Activated B cell treated with CpG ODN at 0.5 μM for 24 hours (primary cell): ENCODE measurements around the gene KLF2. TPM values are rescaled to one million over a fixed set of nuclear protein-coding genes. Genes with fewer than 3 reads are reported as not detected.
A peak's percentile ranks its signal among the peaks of the same experiment; 100 is the strongest.

Source experiments
- ATAC-seq: fragments of 200-7000 bp; cut with Tn5 transposase; one replicate; pipeline ENCODE4 v1.10.0; 2021; ENCODE audit warnings: low read depth, mild to moderate bottlenecking, moderate library complexity
- CTCF ChIA-PET: fragments of 350-600 bp; sonication (Branson Sonifier 250); formaldehyde crosslinking; loops from one replicate; lab custom pipeline; 2021; ENCODE audit warnings: antibody characterized with exemption; lab: Charles Lee
- POLR2A ChIA-PET: fragments of 350-600 bp; sonication (Branson Sonifier 250); formaldehyde crosslinking; loops from one replicate; lab custom pipeline; 2021; ENCODE audit warnings: antibody characterized with exemption; lab: Charles Lee
- DNase-seq: peaks from one replicate; pipeline ENCODE4 v3.0.0; 2022
- H3K27ac Mint-ChIP-seq: one replicate; pipeline ENCODE4 v1.8.0; 2020; ENCODE audit warnings: mixed read lengths
- H3K27me3 Mint-ChIP-seq: one replicate; pipeline ENCODE4 v1.8.0; 2021; ENCODE audit warnings: mixed read lengths
- H3K36me3 Mint-ChIP-seq: one replicate; pipeline ENCODE4 v1.8.0; 2021; ENCODE audit warnings: low read depth, mixed read lengths
- H3K4me1 Mint-ChIP-seq: one replicate; pipeline ENCODE4 v1.8.0; 2021; ENCODE audit warnings: mixed read lengths
- H3K4me3 Mint-ChIP-seq: one replicate; pipeline ENCODE4 v1.8.0; 2020; ENCODE audit warnings: mild to moderate bottlenecking, mixed read lengths
- H3K9me3 Mint-ChIP-seq: one replicate; pipeline ENCODE4 v1.8.0; 2020; ENCODE audit warnings: mixed read lengths
- CTCF ChIP-seq: fragments of 200-600 bp; IDR thresholded peaks from one replicate; pipeline ENCODE4 v1.8.0; 2022; ENCODE audit warnings: antibody characterized with exemption, mild to moderate bottlenecking
- intact Hi-C: fragments of 100-400 bp; cut with micrococcal nuclease; formaldehyde crosslinking; loops from one replicate; pipeline ENCODE4 v1.15.1; 2024
- total RNA-seq: library from RNA; stranded (reverse); gene quantifications from 2 replicates; pipeline ENCODE4 v1.2.3, GENCODE V29; 2022

The KLF2 gene
- total RNA-seq, 1 donor from 2014 or later = 87.6 TPM

GRCh38 chr19:16372065-16372915, 47.7 kb downstream of the KLF2 start:
- peaks cover 38% of the 10 kb centered on the region for H3K4me1 Mint-ChIP-seq
- H3K36me3 Mint-ChIP-seq = peaks cover 41% of the 10 kb centered on the region
- DNase-seq (no peak), ATAC-seq (no peak)
- H3K4me3 Mint-ChIP-seq = peak overlapping the region; percentile 78
- intact Hi-C loops = no loop called here
- ChIA-PET POLR2A (interaction anchor here (0.6 to 18.5 kb wide), 23 partner anchors 10 to 812 kb away, joined by 3 to 828 read pairs (median 5); partner anchors contain the start of gene KLF2), CTCF (interaction anchor here (0.6 to 2.9 kb wide), 9 partner anchors 10 to 125 kb away, joined by 3 to 28 read pairs (median 6); partner anchors contain the start of gene KLF2)
- no peaks in the 10 kb centered on the region for H3K9me3 Mint-ChIP-seq
- no peak overlapping the region for H3K27ac Mint-ChIP-seq
- H3K27me3 Mint-ChIP-seq = no peaks in the 10 kb centered on the region
- no peak for TF ChIP-seq CTCF

- Mint-ChIP-seq H3K27me3 (no peaks in the 10 kb centered on the region), H3K4me3 (no peak overlapping the region), H3K36me3 (peaks cover 48% of the 10 kb centered on the region), H3K4me1 (peaks cover 46% of the 10 kb centered on the region), H3K27ac (no peak overlapping the region), H3K9me3 (no peaks in the 10 kb centered on the region)
- POLR2A ChIA-PET = interaction anchor here (1.0 to 8.8 kb wide), 9 partner anchors 9 to 121 kb away, joined by 3 to 194 read pairs (median 7); no protein-coding TSS in a partner anchor
- CTCF ChIA-PET = interaction anchor here (2.9 kb wide), 1 partner anchor 9 kb away, joined by 28 read pairs; no protein-coding TSS in a partner anchor
- ATAC-seq (no peak), DNase-seq (no peak)
- intact Hi-C loops = no loop called here
- TF ChIP-seq CTCF = no peak
These were observed 48.5 kb downstream of the KLF2 start for GRCh38 chr19:16373079-16373478.

- no peaks in the 10 kb centered on the region for H3K27me3 Mint-ChIP-seq
- ChIA-PET CTCF (interaction anchor here (2.9 kb wide), 1 partner anchor 9 kb away, joined by 28 read pairs; no protein-coding TSS in a partner anchor), POLR2A (interaction anchor here (1.1 to 8.8 kb wide), 6 partner anchors 8 to 45 kb away, joined by 4 to 194 read pairs (median 6); no protein-coding TSS in a partner anchor)
- H3K4me1 Mint-ChIP-seq = peaks cover 50% of the 10 kb centered on the region
- peaks cover 51% of the 10 kb centered on the region for H3K36me3 Mint-ChIP-seq
- ATAC-seq (no peak), DNase-seq (no peak)
- H3K9me3 Mint-ChIP-seq = no peaks in the 10 kb centered on the region
- no peak for TF ChIP-seq CTCF
- H3K4me3 Mint-ChIP-seq = peak overlapping the region; percentile 38
- peak overlapping the region; percentile 41 for H3K27ac Mint-ChIP-seq
- intact Hi-C loops = no loop called here
These were observed 48.9 kb downstream of the KLF2 start for GRCh38 chr19:16373532-16373931.

GRCh38 chr19:16373989-16374388, 49.4 kb downstream of the KLF2 start:
- H3K36me3 Mint-ChIP-seq = peaks cover 52% of the 10 kb centered on the region
- no peak overlapping the region for H3K4me3 Mint-ChIP-seq
- no peaks in the 10 kb centered on the region for H3K9me3 Mint-ChIP-seq
- H3K27ac Mint-ChIP-seq = peak overlapping the region; percentile 41
- no peak for DNase-seq
- ChIA-PET POLR2A (interaction anchor here (1.1 to 8.8 kb wide), 5 partner anchors 8 to 46 kb away, joined by 4 to 194 read pairs (median 6); no protein-coding TSS in a partner anchor), CTCF (interaction anchor here (0.7 kb wide), 1 partner anchor 9 kb away, joined by 3 read pairs; no protein-coding TSS in a partner anchor)
- ATAC-seq = no peak
- H3K4me1 Mint-ChIP-seq = peaks cover 55% of the 10 kb centered on the region
- intact Hi-C loops = no loop called here
- H3K27me3 Mint-ChIP-seq = no peaks in the 10 kb centered on the region
- TF ChIP-seq CTCF = no peak

- intact Hi-C loops = no loop called here
- Mint-ChIP-seq H3K4me3 (no peak overlapping the region), H3K4me1 (peaks cover 59% of the 10 kb centered on the region), H3K9me3 (no peaks in the 10 kb centered on the region), H3K27me3 (no peaks in the 10 kb centered on the region), H3K36me3 (peaks cover 52% of the 10 kb centered on the region), H3K27ac (no peak overlapping the region)
- no peak for DNase-seq
- no peak for TF ChIP-seq CTCF
- ATAC-seq = no peak
- ChIA-PET CTCF (interaction anchor here (0.7 kb wide), 1 partner anchor 8 kb away, joined by 3 read pairs; no protein-coding TSS in a partner anchor), POLR2A (interaction anchor here (0.8 to 1.6 kb wide), 5 partner anchors 9 to 46 kb away, joined by 4 to 6 read pairs (median 4); no protein-coding TSS in a partner anchor)
These were observed 49.8 kb downstream of the KLF2 start for GRCh38 chr19:16374436-16374835.
